HuH-7.5 (cell line): ENCODE data around the gene FCRLA.
"Not testable (repeated sequence)": the region's sequence is repeated elsewhere in the genome, so short reads cannot be mapped to it uniquely, and the experiment has no call there.

Source experiments
- DNase-seq: peaks from one replicate; pipeline ENCODE4 v3.0.0; 2011; ENCODE audit warnings: low spot score

FCRLA gene

GRCh38 chr1:161706482-161707347, at the start of gene FCRLA:
Gene FCRLA (plus strand): TSS chr1:161707229. CDS start chr1:161707265, 36 bp downstream.
- DNase-seq = no peak

- not testable (repeated sequence) for DNase-seq
Observed at GRCh38 chr1:161658524-161658923, 48.5 kb upstream of the FCRLA start.

- DNase-seq = not testable (repeated sequence)
Observed at GRCh38 chr1:161661660-161662311, 45.2 kb upstream of the FCRLA start.

GRCh38 chr1:161662684-161663339, 44.2 kb upstream of the FCRLA start, which contains the start of gene FCGR2B:
Gene FCGR2B (plus strand): TSS chr1:161663143. CDS start chr1:161663242, 99 bp downstream.
- DNase-seq = not testable (repeated sequence)

- not testable (repeated sequence) for DNase-seq
Observed at GRCh38 chr1:161663569-161663968, 43.5 kb upstream of the FCRLA start.

- DNase-seq = not testable (repeated sequence)
Observed at GRCh38 chr1:161664689-161665088, 42.3 kb upstream of the FCRLA start.

- not testable (repeated sequence) for DNase-seq
Observed at GRCh38 chr1:161671045-161672020, 35.7 kb upstream of the FCRLA start.

- not testable (repeated sequence) for DNase-seq
Observed at GRCh38 chr1:161673437-161673836, 33.6 kb upstream of the FCRLA start.

GRCh38 chr1:161674447-161674846, 32.6 kb upstream of the FCRLA start:
- not testable (repeated sequence) for DNase-seq

- DNase-seq = not testable (repeated sequence)
Observed at GRCh38 chr1:161674908-161675307, 32.1 kb upstream of the FCRLA start.

GRCh38 chr1:161676441-161676840, 30.6 kb upstream of the FCRLA start:
- no peak for DNase-seq

- DNase-seq = peak; percentile 56
Observed at GRCh38 chr1:161676958-161677689, 29.9 kb upstream of the FCRLA start.

- DNase-seq = no peak
Observed at GRCh38 chr1:161678500-161678899, 28.5 kb upstream of the FCRLA start.

GRCh38 chr1:161681879-161682278, 25.1 kb upstream of the FCRLA start:
- DNase-seq = no peak

GRCh38 chr1:161688946-161689345, 18.1 kb upstream of the FCRLA start:
- no peak for DNase-seq

GRCh38 chr1:161691846-161692245, 15.2 kb upstream of the FCRLA start:
- DNase-seq = no peak

- not testable (repeated sequence) for DNase-seq
Observed at GRCh38 chr1:161693020-161693712, 13.9 kb upstream of the FCRLA start.

GRCh38 chr1:161698302-161698701, 8.7 kb upstream of the FCRLA start:
- DNase-seq = not testable (repeated sequence)

- no peak for DNase-seq
Observed at GRCh38 chr1:161702250-161702649, 4.8 kb upstream of the FCRLA start.

- DNase-seq = no peak
Observed at GRCh38 chr1:161705537-161705936, 1.5 kb upstream of the FCRLA start.
